ENCODE data around the gene EPB41L4A. TPM values are rescaled to one million over a fixed set of nuclear protein-coding genes. Genes with fewer than 3 reads are reported as not detected.

Gene EPB41L4A
- polyA plus RNA-seq, 3 donors, result 20.4 to 23.7 (median 23.0) TPM

- DNase-seq (ENCODE audit: low read depth in 3 of 3, low spot score in 2 of 3), result no peak
Observed at GRCh38 chr5:112122353-112122752, 296.7 kb downstream of the EPB41L4A start.

GRCh38 chr5:112121258-112121657, 297.8 kb downstream of the EPB41L4A start:
- no peak for DNase-seq (ENCODE audit: low read depth in 3 of 3, low spot score in 2 of 3)

- DNase-seq (ENCODE audit: low read depth in 3 of 3, low spot score in 2 of 3), result no peak
Observed at GRCh38 chr5:112119969-112120368, 299.1 kb downstream of the EPB41L4A start.

DNA sequence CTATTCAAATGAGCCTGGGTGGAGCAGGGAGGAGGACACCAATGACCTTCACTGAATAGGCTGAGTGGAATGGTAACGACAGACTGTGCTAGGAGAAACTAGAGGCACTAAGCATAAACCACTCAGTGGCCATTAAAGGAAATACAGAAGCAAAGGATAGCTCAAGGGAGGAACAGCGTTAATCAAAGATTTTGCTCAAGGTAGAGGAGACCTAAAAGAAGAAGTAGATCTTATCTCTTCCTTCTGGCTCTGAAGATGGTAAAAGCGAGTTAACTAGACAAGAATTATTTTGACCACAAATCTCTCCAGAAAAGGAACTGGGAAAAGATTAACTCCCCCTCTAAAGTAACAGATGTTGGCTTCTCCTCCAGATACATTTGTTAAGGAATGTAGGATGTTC, 299.6 kb downstream of the EPB41L4A start:
- DNase-seq (ENCODE audit: low read depth in 3 of 3, low spot score in 2 of 3), result no peak

DNA sequence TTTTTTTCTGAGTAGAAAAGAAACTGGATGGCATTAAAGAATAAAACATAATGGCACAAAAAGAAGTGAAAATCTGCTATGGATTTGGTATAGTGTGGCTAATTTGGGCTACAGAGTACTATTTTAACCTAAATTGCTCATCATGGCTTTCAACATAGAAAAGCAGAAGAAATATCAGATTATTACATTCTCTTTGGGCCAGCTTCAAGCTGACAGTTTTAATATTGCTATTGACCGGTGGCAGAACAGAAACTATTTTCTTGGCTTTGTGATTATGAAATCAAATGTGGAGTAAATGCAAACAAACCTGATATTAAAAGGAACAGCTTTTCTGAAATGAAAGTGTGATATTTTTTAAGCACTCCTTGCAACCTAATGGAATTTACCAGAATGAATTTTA, 301.5 kb downstream of the EPB41L4A start:
- DNase-seq (ENCODE audit: low read depth in 3 of 3, low spot score in 2 of 3), result no peak

DNA sequence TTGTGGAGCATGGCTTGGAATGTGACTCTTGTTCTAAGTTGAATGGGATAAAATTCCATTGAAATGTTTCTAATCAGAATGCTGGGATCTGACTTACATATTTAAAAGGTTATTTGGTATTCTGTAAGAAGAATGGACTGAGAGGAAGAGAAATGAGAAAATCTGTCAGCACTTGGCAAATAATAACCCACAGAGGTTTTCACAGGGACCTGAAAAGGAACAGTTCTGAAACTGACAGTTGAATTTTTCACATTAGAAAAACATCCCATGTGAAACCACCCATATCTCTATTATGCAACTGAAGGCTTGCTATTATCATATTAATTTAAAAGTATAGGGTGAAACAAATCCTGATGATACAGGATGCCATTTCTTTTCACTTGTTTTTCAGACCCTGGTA, 302.7 kb downstream of the EPB41L4A start:
- no peak for DNase-seq (ENCODE audit: low read depth in 3 of 3, low spot score in 2 of 3)

DNA sequence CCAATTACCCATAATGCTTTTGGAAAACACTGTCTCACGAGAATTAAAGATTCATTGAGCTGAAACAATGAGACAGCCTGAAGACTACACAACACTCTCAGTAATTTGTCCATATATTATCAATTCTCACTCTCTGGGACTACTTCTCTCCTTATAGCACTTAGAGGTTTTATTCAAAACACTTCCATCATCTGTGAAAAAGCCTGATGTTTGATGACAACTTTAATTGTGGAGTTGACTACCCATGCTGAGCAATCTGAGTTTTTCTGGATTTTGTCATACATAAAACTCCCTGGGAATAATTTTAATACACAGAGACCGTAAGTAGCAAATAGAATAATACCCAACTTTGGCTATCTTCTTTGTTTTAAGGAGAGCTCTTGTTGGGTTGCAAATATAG, 305.5 kb downstream of the EPB41L4A start:
- no peak for DNase-seq (ENCODE audit: low read depth in 3 of 3, low spot score in 2 of 3)

Data from right renal cortex interstitium (tissue), 3 donors.